Head of caudate nucleus (tissue), 42 donors: ENCODE measurements around the gene MCF2L2.

Experiments
- DNase-seq, 42 donors: peaks; one replicate each; pipeline versions ENCODE4 v3.0.0 to v3.0.0-alpha.2; 2020 to 2021; ENCODE audit warnings: mixed read lengths in 7 of 42
- intact Hi-C: fragments of 100-400 bp; cut with DNase I; formaldehyde crosslinking; loops from one replicate; pipeline ENCODE4 v1.15.0; 2022

The MCF2L2 gene

DNA sequence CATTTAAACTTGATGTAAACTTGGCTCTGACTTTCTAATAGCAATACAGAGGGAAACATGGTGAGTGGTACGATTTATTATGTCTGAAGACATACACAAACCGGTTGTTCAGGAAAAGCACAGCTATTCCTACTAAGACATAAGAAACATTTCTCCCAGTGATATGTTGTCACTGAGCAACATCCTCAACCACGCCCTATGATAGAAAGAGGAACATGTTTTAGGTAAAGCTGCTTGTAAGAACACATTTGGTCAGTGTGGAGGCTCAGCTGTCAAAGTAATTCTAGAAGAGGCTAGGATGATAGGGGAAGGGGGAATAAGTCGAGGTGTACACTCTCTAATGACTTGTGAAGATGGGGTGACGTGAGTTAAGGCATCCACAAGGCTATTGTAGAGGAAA is 218.1 kb downstream of the MCF2L2 start:
- intact Hi-C loops = no loop called here
- no peak for DNase-seq

DNA sequence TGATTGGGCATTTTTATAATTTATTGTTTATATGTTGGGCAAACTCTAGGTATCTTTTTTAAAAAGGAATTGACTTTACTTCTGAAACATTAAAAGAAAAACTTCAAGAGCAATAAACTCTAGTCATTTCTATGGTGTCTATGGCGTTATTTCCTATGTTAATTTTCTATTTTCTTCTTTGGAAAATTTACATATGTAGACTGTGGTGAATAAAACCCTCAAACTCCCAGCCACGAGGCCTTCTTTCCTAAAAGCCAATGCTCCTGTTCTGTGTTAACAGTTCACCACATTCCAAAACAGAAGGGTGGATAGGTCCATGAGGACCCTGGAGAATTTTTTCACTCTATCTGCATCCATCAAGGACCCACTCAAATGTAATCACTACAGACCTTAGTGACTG is 219.6 kb downstream of the MCF2L2 start:
- intact Hi-C loops = no loop called here
- DNase-seq = no peak

DNA sequence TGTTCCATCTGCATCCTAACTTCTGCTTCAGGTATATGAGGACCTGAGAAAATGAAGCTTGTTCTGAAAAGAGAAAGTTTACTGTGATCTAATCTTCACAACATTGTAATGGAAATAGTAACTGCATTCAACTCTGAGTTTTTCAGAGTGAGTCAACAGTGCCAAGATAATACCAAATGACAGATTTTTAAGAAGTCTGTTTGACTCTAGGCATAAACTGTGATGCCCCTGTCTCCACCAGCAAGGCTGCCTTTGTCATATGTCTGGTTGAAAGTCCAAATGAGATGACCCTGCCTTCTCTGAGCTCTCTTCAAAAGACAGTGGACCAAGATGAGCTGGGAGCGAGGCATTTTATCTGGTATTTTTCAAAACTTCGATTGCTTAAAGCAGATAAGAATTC is 220.2 kb downstream of the MCF2L2 start:
- intact Hi-C loops = no loop called here
- no peak for DNase-seq

DNA sequence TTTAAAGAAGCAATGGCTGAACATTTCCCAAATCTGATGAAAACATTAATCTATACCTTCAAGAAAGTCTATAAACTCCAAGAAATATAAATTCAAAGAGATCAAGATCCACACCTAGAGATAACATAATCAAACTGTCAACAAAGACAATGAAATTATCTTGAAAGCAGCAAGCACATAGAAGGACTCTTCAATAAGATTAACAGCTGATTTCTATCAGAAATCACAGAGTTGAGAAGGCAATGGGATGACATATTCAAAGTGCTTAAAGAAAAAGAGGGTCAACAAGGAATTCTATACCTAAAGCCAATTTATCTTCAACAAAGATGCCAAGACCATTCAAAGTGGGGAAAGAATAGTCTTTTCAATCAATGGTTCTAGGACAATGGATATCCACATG is 224.7 kb downstream of the MCF2L2 start:
- DNase-seq = no peak
- intact Hi-C loops = no loop called here

DNA sequence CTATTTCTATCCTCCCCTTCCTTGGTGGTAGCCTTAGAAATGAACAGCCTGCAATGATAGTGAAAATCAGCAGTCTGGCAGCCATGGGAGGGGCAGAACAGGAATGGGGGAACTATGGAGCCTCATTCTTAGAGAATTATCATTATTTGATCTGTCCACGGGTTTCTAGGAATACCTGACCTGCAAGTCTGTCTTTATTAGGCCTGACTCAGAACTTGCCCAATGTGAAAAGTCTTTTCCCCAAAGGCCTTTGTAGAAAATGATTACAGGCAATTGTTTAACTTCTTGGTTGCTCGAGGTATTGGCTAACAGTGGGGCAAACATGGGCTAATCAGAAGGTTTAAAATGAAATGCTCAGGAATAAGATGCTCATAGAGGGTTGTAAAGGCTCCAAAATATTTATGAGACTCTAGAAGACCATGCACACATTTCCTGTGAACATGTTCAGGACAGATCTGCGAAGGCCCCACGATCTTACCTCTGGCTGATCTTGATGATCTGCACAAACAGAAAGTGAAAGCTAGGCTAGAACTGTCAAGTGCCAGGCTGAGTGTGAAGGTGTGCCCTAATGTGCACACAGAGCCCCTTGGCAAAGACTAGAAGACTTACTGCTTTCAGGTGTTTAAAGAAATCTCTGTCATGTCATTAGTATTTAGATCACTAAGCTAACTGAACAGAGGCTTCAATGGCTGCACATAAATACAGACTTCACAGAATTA is 226.3 kb downstream of the MCF2L2 start:
- intact Hi-C loops = no loop called here
- no peak for DNase-seq

DNA sequence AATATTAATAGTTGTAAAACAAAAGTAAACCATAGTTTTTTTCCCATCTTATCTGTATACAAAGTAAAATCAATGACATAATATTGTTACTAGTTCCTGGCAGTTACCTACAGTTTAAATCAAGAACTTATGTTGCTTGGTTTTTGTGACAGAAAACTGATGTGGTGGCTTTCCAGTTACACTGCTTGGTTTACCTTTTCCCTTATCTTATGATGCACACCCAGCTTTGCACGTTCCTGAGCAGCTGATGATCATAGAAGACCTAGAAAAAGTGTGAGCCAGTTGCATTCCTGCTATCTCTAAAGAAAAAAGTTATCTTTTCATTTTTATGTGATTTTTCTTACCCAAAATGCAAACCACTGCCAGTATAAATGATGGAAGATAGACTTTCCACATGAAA is 229.5 kb downstream of the MCF2L2 start:
- intact Hi-C loops = no loop called here
- DNase-seq = no peak

DNA sequence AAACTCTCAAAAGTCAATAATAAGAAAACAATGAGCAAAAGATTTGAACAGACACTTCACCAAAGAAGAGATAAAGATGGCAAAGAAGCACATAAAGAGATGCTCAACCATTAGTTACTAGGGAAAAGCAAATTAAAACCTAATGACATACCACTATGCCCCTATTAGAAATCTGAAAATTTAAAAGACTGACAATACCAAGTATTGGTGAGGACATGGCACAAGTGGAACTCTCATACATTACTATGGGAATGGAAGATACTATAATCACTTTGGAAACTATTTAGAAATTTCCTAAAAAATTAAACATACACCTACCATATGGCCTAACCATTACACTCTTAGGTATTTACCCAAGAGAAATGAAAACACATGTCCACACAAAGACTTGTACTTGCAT is 230.7 kb downstream of the MCF2L2 start:
- intact Hi-C loops = no loop called here
- DNase-seq = no peak

DNA sequence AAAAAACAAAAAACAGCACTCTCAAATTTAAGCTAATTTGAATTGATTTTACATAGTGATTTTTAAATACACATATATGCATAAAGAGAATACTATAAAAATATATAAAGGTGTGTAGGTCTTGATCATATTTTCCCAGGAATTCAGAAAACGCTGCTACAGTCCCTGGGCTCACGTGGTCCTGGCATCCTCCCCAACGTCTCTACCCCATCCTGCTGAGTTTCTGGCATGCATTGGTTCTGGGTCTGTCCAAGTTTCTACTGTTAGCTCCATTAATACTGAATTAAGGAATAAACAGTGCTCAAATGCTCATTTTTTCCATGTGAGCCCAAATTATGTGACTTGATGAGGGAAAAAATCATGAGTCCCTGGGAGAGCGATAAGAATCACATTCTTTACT is 233.2 kb downstream of the MCF2L2 start:
- intact Hi-C loops = no loop called here
- no peak for DNase-seq

DNA sequence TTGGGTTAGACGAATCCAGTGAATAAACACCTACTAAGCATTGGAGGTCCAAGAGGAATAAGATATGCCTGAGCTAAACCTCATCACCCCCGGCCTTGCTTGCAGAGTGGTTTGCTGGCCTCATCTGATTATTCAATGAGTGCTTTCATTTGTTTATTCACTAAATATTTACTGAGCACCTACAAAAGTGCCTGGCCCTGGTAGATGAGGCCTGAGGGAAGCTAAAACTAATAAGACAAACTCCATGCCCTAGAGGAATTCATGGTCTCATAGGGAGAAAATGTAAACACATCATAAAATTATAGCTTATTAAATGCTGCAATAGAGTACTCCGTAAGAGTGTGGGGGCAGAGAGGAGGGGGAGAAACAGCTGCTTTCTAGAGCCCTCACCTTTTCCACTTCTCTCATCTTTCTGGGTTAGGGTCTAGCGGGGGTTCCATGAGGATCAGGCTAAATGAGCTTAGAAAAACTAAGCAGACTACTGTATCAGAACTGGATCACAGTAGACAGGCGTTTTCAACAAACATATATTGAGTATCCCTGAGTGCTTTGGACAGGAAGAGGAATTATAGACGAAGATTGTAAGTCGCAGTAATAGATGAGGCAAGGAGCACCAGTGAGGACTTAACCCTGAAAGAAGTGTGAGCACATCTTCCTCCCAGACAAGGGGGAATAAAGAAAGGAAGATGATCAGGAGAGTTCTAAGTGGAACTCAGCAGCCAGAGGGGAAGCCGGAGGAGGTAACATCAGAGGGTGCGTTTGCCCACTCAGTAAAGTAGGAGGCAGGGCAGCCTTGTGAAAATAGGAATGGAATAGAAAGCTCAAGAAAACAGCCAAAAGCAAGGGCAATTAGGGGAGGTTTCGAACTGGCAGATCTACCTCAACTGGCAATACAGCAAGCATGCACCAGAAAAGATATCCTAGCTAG is 234.4 kb downstream of the MCF2L2 start:
- intact Hi-C loops = no loop called here
- peak in 2 of 42 donors; percentile 28 to 35 for DNase-seq

DNA sequence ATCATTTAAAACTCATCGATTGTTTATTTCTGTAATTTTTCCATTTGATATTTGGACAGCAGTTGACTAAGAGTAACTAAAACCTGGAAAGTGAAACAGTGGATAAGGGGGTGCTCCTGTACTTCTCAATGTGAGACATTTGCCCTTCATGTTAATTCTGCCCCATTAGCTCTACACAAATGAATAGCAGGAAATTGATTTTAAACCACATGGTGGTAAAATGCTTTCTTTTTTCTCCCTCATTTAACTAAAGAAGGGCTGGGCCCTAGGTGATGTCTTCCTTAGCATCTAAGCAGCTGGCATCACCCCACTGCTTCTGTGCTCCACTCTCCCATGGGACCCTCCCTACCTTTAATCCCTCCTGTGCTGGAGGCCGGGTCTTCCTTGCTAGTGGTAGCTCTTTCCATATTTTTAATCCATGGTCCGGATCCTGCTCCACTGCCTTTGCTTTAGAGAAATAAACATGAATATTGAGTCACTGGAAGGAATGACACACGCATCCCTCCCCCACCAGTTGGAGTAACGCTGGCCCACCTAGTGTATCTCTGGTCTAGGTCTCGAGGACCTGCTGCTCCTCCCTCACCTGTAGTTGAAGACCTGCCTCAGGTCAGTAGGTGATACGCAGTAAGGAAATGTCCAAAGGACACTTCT is 235.6 kb downstream of the MCF2L2 start:
- no peak for DNase-seq
- intact Hi-C loops = no loop called here

DNA sequence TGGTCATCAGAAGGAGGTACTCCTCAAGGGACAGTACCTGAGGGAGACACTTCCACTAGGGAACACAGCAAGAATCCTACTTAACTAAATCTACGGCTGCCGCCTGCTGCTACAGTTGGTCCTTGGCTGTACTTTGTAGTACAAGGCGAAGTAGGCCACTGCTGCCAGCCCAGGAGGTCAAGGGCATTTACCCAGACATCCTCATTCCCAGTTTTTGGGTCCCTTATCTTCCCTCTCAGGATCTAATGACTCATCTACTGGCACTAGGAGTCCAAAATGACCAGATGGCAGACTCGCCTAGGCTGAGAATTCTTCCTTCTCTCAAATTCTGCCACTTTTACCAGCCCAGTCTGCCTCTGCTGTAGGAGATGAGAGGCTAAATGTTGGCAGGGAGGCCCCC is 238.8 kb downstream of the MCF2L2 start:
- no peak for DNase-seq
- intact Hi-C loops = no loop called here

DNA sequence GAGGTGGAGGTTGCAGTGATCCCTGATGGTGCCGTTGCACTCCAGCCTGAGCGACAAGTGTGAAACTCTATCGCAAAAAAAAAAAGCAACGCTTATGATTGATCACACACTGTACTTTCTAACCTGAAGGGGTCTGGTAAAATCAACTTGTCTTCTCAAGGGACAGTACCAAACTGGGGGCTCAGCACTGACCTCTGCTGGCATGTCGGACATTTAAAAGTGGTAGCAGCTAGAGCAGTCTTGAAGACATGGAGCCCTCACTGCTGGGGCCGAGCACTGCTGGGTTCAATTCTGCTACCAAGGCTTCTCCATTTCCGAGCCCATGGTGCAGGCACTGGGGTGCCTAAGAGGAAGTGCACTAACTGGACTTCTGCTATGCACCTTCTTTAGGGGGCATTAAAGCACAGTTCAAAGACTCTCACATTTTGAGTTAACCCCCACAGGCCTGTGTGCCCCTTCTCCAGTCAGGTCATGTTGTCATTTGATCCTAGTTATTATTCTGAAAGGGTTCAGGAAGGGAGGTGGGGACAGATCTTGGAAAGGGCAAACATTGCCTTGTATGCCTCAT is 239.4 kb downstream of the MCF2L2 start:
- DNase-seq = peak in 36 of 42 donors; percentile 14 to 79 (median 52)
- intact Hi-C loops = no loop called here

DNA sequence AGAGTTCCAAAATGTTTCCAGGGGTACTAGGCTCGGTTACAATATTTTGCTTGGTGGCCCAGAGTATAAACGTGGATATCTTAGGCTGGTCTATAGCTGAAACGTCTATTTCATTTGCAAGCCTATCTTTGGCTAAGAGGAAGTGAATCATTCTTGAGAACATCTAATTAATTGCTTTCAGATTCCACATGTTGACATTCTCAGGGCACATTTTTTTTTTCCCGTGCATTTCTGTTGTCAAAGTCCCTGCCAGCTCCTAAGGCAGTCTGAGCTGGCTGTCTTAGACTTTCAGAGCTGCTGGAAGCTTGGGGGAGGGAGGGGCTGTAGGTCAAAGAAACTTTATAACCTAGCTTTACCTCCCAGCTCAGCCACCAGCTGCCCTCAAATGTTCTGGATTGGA is 242.7 kb downstream of the MCF2L2 start:
- DNase-seq = no peak
- intact Hi-C loops = no loop called here

DNA sequence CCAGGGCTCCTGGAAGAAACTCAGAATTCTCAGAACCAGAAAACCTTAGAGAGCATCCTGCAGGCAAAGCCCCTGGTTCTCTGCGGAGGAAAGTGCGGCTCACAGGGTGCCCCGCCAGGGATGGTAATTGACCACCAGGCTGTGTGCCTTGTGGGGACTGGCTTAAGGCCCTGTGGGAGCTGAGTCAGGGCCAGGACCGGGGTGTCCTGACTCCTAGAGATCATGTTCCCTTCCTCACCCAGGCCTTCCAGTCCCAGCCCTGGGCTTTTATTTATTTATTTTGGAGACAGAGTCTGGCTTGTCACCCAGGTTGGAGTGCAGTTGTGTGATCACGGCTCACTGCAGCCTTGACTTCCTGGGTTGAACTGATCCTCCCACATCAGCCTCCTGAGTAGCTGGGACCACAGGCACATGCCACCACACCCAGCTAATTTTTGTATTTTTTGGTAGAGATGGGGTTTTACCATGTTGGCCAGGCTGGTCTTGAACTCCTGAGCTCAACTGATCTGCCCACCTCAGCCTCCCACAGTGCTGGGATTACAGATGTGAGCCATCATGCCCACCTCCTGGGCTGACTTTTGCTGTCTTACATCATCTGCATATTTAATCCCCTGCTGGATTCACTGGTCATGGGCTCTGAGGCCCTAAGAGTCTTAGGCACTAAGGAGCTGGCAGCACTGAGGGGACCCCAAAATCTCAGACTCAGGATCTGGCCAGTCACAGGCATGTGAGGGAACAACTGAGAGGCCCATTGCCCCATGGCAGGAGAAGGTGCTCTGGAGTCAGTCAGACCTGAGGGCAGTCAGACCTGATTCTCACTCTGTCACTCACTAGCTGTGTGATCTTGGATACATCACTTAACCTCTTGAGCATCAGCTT is 245.4 kb downstream of the MCF2L2 start:
- no peak for DNase-seq
- intact Hi-C loops = loop anchor here (5.0 kb wide), 1 partner anchor 199 kb away; no protein-coding TSS in a partner anchor

DNA sequence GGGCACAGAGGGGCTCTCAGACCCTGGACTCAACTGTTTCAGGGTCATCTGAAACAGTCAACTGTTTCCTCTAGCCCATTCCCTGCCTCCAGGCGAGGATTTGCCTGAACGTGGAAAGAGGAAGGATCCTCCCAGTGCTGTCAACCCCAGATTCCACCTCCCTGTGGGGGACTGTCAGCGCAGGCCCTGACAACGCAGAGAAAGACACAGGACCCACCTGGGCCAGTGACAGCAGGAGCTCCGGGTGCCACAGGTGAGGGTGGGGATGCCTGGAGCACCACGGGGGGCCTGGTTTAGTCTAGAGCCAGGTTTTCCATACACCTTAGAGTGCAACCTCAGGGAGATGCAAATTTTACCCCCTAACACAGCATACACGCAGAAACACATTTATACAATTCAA is 246.3 kb downstream of the MCF2L2 start:
- intact Hi-C loops = loop anchor here (5.0 kb wide), 1 partner anchor 200 kb away; no protein-coding TSS in a partner anchor

DNA sequence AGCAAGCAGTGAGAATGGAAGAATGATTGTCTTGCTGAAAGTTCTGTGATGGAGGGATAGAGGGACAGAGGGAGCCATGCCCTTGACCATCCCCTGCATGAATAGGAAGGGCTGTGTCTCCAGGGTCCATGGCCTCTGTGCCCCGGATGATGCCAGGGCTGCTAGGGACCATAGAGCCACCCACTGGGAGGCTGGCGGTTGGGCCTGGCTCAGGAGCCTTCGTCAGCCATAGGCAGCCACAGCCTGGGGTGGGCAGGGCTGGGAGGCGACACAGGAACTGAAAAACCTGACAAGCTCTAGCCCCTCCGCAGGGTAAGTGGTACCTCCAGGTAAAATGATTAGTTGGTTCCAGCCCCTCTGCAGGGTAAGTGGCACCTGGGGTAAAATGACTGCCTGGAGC is 246.8 kb downstream of the MCF2L2 start:
- intact Hi-C loops = loop anchor here (5.0 kb wide), 1 partner anchor 201 kb away; no protein-coding TSS in a partner anchor

More for the DNA sequence above, 246.3 kb downstream of the MCF2L2 start:
- no peak for DNase-seq

DNA sequence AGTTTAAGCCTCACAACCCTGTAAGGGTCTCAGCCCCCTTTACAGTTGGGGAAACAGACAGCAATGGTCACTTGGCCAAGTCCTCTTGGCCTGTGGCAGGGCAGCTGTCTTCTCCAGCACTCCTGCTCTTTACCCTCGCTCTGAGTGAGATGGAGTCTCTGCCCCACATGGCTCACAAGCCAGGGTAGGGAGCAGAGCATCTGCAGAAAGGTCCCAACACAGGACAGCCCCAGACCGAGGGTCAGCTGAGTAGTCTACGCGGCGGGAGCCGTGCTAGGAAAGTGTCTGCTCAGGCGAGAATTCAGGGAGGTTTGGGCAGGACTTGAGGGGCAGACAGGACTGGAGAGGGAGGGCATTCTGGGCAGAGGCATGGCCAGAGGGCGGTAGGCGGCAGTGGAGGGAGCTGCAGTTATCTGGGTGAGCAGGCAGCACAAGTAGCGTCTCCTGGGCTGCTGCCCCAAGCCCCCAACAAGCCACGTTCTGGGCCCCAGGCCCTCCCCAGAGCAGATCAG is 247.6 kb downstream of the MCF2L2 start:
- no peak for DNase-seq
- intact Hi-C loops = loop anchor here (5.0 kb wide), 1 partner anchor 201 kb away; no protein-coding TSS in a partner anchor

More for the DNA sequence above, 246.8 kb downstream of the MCF2L2 start:
- no peak for DNase-seq
